GM23338 (cell line): Measurements from ENCODE around the gene TIMP4. TPM values are rescaled to one million over a fixed set of nuclear protein-coding genes. Genes with fewer than 3 reads are reported as not detected.

Experiments used
- ATAC-seq: fragments of 200-7000 bp; cut with Tn5 transposase; 3 replicates; pipeline ENCODE4 v1.9.1; 2020
- DNase-seq: peaks from one replicate; pipeline ENCODE4 v3.0.0-alpha.2; 2015; ENCODE audit warnings: low spot score
- H2AFZ ChIP-seq: fragments of 200-600 bp; sonication (generic); 2 replicates; pipeline ENCODE4 v1.8.0; 2016; ENCODE audit warnings: antibody characterized with exemption, mild to moderate bottlenecking, moderate library complexity
- H3F3A ChIP-seq: fragments of 200-600 bp; sonication (generic); replicated peaks from 2 replicates; pipeline ENCODE4 v1.8.0; 2017; ENCODE audit warnings: antibody characterized with exemption, mixed run types, low read depth
- H3K27ac ChIP-seq: fragments of 200-600 bp; sonication (generic); 2 replicates; pipeline ENCODE4 v1.6.1; 2016; ENCODE audit warnings: low read depth
- H3K27me3 ChIP-seq: fragments of 200-600 bp; sonication (generic); 2 replicates; pipeline ENCODE4 v1.8.0; 2016; ENCODE audit warnings: mild to moderate bottlenecking, mixed run types, moderate library complexity; ENCODE audit not compliant: insufficient read depth
- H3K36me3 ChIP-seq: fragments of 200-600 bp; sonication (generic); 2 replicates; pipeline ENCODE4 v1.8.0; 2016; ENCODE audit warnings: mild to moderate bottlenecking; ENCODE audit not compliant: insufficient read depth
- H3K4me1 ChIP-seq: fragments of 200-600 bp; sonication (generic); 2 replicates; pipeline ENCODE4 v1.8.0; 2016; ENCODE audit warnings: mild to moderate bottlenecking, moderate library complexity; ENCODE audit not compliant: insufficient read depth
- H3K4me2 ChIP-seq: fragments of 200-600 bp; sonication (generic); 2 replicates; pipeline ENCODE4 v1.7.1; 2017; ENCODE audit warnings: mixed run types
- H3K4me3 ChIP-seq: fragments of 200-600 bp; sonication (generic); 2 replicates; pipeline ENCODE4 v1.6.1; 2016; ENCODE audit warnings: mixed run types
- H3K79me2 ChIP-seq: fragments of 200-600 bp; sonication (generic); replicated peaks from 2 replicates; pipeline ENCODE4 v1.8.0; 2017; ENCODE audit warnings: mild to moderate bottlenecking; ENCODE audit not compliant: insufficient read depth
- H3K9me2 ChIP-seq: fragments of 200-600 bp; sonication (generic); 2 replicates; pipeline ENCODE4 v1.8.0; 2017; ENCODE audit not compliant: insufficient read depth
- H4K20me1 ChIP-seq: fragments of 200-600 bp; sonication (generic); replicated peaks from 2 replicates; pipeline ENCODE4 v1.8.0; 2017; ENCODE audit warnings: mild to moderate bottlenecking; ENCODE audit not compliant: insufficient read depth
- H3K27ac Mint-ChIP-seq: 2 replicates; pipeline ENCODE4 v1.8.0; 2020; ENCODE audit warnings: inconsistent platforms, mild to moderate bottlenecking, moderate library complexity, mixed read lengths
- H3K27me3 Mint-ChIP-seq: 3 replicates; pipeline ENCODE4 v1.8.0; 2022; ENCODE audit warnings: low read depth, mild to moderate bottlenecking, moderate library complexity, mixed read lengths, inconsistent platforms; ENCODE audit not compliant: insufficient read depth, poor library complexity
- H3K36me3 Mint-ChIP-seq: 3 replicates; pipeline ENCODE4 v1.8.0; 2021; ENCODE audit warnings: low read depth, mild to moderate bottlenecking, inconsistent platforms, moderate library complexity, mixed read lengths
- H3K4me1 Mint-ChIP-seq: 3 replicates; pipeline ENCODE4 v1.8.0; 2020; ENCODE audit warnings: mild to moderate bottlenecking, inconsistent platforms, mixed read lengths
- H3K4me3 Mint-ChIP-seq: 3 replicates; pipeline ENCODE4 v1.8.0; 2021; ENCODE audit warnings: moderate library complexity, mild to moderate bottlenecking, inconsistent platforms, mixed read lengths
- H3K9me3 Mint-ChIP-seq: 3 replicates; pipeline ENCODE4 v1.8.0; 2020; ENCODE audit warnings: moderate library complexity, mild to moderate bottlenecking, inconsistent platforms, mixed read lengths
- CREB1 ChIP-seq: fragments of 250-450 bp; sonication (Bioruptor Pico); IDR thresholded peaks from 2 replicates; pipeline ENCODE4 v1.5.0; 2020; ENCODE audit warnings: low read depth, mild to moderate bottlenecking, moderate library complexity
- CTCF ChIP-seq, 2 experiments: fragments of 200-600 bp in 1 of 2; sonication (generic) in 1 of 2; conservative IDR thresholded peaks; 2 replicates each; pipeline versions ENCODE4 v1.5.1 to v1.6.1; 2016 to 2017; ENCODE audit warnings: antibody characterized with exemption in 2 of 2, low read depth in 2 of 2, mild to moderate bottlenecking in 2 of 2, moderate library complexity in 1 of 2
- ETS1 ChIP-seq: IDR thresholded peaks from 2 replicates; pipeline ENCODE4 v1.6.1; 2016; ENCODE audit warnings: antibody characterized with exemption
- EZH2 ChIP-seq: fragments of 200-600 bp; sonication (generic); IDR thresholded peaks from one replicate; pipeline ENCODE4 v1.8.0; 2017; ENCODE audit warnings: antibody characterized with exemption, mild to moderate bottlenecking, low read depth; ENCODE audit not compliant: unreplicated experiment
- EZH2phosphoT487 ChIP-seq: fragments of 200-600 bp; sonication (generic); IDR thresholded peaks from one replicate; pipeline ENCODE4 v1.8.1; 2018; ENCODE audit warnings: antibody characterized with exemption; ENCODE audit not compliant: unreplicated experiment
- JUNB ChIP-seq: IDR thresholded peaks from one replicate; pipeline ENCODE4 v1.6.1; 2016; ENCODE audit warnings: antibody characterized with exemption; ENCODE audit not compliant: unreplicated experiment
- NANOG ChIP-seq: IDR thresholded peaks from 2 replicates; pipeline ENCODE4 v1.6.1; 2016; ENCODE audit warnings: antibody characterized with exemption, borderline replicate concordance
- POLR2AphosphoS5 ChIP-seq: IDR thresholded peaks from 2 replicates; pipeline ENCODE4 v1.6.1; 2016; ENCODE audit warnings: antibody characterized with exemption, low read depth
- REST ChIP-seq: IDR thresholded peaks from one replicate; pipeline ENCODE4 v1.6.1; 2018; ENCODE audit warnings: antibody characterized with exemption; ENCODE audit not compliant: unreplicated experiment
- STAT1 ChIP-seq: IDR thresholded peaks from one replicate; pipeline ENCODE4 v1.6.1; 2016; ENCODE audit warnings: antibody characterized with exemption; ENCODE audit not compliant: unreplicated experiment
- ZNF114 ChIP-seq: fragments of 250-450 bp; sonication (Bioruptor Pico); IDR thresholded peaks from 2 replicates; pipeline ENCODE4 v1.5.0; 2020; ENCODE audit warnings: mild to moderate bottlenecking, moderate library complexity
- ZNF331 ChIP-seq: fragments of 250-450 bp; sonication (Bioruptor Pico); IDR thresholded peaks from 2 replicates; pipeline ENCODE4 v1.5.0; 2020; ENCODE audit warnings: low read depth, mild to moderate bottlenecking, moderate library complexity
- polyA plus RNA-seq: library from polyadenylated mRNA; unstranded; fragments of >200 nt; fragmentation: Nextera tagmentation; extraction: Ambion mirVana; gene quantifications from 2 replicates; pipeline ENCODE4 v1.2.1, GENCODE V29; 2016
- total RNA-seq: library from RNA; depleted of rRNA; stranded (reverse); fragments of >200 nt; shearing (Covaris generic); gene quantifications from 2 replicates; pipeline ENCODE4 v1.2.3, GENCODE V29; 2014
- TF ChIP-seq, protein P1 (sequence below): fragments of 250-450 bp; sonication (Bioruptor Pico); IDR thresholded peaks from 2 replicates; pipeline ENCODE4 v1.5.0; 2020; ENCODE audit warnings: mild to moderate bottlenecking, moderate library complexity

The TIMP4 gene
- total and polyA plus RNA-seq, 2 experiments from 2014 or later, result 6.7 to 11.1 TPM

DNA sequence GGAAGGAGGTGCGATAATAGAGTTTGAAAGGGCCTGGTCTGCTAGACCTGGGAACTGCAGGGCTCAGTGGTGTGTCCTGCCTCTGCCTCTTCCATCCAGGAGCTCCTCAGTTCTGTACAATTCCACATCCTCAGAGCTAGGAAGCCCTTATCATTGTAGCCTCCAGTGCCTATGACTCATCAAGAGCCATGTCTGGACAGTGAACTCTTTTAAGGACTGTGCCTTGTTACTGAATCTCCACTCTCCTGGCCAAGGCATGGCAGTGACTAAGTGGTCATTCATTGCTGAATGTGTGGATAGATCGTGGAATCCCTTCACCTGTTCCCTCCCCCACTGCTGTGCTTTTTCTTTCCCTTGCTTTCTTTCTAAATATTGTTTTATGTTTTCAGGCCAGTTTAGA lies 2.9 kb downstream of the TIMP4 start:
- peaks cover 3% of the 10 kb centered on the region for H3K27me3 Mint-ChIP-seq
- no peaks in the 10 kb centered on the region for H3K79me2 ChIP-seq
- no peaks in the 10 kb centered on the region for H3K9me3 Mint-ChIP-seq
- H3K27me3 ChIP-seq, result no peaks in the 10 kb centered on the region
- H3K9me2 ChIP-seq, result no peaks in the 10 kb centered on the region
- H3K36me3 Mint-ChIP-seq, result peaks cover 33% of the 10 kb centered on the region
- no peaks in the 10 kb centered on the region; the same call in 1 of the 2 replicates for H3K36me3 ChIP-seq
- TF ChIP-seq JUNB (no peak), EZH2phosphoT487 (no peak), STAT1 (no peak), NANOG (no peak), ETS1 (no peak), ZNF114 (no peak), REST (no peak), CTCF (conservative IDR thresholded peaks at IDR 0.05; ENCODE audit: low read depth in 2 of 2) (no peak), ZNF331 (CRISPR knock-in tag) (no peak), CREB1 (CRISPR knock-in tag) (no peak), POLR2AphosphoS5 (no peak), EZH2 (no peak)
- TF ChIP-seq, protein P1, sequence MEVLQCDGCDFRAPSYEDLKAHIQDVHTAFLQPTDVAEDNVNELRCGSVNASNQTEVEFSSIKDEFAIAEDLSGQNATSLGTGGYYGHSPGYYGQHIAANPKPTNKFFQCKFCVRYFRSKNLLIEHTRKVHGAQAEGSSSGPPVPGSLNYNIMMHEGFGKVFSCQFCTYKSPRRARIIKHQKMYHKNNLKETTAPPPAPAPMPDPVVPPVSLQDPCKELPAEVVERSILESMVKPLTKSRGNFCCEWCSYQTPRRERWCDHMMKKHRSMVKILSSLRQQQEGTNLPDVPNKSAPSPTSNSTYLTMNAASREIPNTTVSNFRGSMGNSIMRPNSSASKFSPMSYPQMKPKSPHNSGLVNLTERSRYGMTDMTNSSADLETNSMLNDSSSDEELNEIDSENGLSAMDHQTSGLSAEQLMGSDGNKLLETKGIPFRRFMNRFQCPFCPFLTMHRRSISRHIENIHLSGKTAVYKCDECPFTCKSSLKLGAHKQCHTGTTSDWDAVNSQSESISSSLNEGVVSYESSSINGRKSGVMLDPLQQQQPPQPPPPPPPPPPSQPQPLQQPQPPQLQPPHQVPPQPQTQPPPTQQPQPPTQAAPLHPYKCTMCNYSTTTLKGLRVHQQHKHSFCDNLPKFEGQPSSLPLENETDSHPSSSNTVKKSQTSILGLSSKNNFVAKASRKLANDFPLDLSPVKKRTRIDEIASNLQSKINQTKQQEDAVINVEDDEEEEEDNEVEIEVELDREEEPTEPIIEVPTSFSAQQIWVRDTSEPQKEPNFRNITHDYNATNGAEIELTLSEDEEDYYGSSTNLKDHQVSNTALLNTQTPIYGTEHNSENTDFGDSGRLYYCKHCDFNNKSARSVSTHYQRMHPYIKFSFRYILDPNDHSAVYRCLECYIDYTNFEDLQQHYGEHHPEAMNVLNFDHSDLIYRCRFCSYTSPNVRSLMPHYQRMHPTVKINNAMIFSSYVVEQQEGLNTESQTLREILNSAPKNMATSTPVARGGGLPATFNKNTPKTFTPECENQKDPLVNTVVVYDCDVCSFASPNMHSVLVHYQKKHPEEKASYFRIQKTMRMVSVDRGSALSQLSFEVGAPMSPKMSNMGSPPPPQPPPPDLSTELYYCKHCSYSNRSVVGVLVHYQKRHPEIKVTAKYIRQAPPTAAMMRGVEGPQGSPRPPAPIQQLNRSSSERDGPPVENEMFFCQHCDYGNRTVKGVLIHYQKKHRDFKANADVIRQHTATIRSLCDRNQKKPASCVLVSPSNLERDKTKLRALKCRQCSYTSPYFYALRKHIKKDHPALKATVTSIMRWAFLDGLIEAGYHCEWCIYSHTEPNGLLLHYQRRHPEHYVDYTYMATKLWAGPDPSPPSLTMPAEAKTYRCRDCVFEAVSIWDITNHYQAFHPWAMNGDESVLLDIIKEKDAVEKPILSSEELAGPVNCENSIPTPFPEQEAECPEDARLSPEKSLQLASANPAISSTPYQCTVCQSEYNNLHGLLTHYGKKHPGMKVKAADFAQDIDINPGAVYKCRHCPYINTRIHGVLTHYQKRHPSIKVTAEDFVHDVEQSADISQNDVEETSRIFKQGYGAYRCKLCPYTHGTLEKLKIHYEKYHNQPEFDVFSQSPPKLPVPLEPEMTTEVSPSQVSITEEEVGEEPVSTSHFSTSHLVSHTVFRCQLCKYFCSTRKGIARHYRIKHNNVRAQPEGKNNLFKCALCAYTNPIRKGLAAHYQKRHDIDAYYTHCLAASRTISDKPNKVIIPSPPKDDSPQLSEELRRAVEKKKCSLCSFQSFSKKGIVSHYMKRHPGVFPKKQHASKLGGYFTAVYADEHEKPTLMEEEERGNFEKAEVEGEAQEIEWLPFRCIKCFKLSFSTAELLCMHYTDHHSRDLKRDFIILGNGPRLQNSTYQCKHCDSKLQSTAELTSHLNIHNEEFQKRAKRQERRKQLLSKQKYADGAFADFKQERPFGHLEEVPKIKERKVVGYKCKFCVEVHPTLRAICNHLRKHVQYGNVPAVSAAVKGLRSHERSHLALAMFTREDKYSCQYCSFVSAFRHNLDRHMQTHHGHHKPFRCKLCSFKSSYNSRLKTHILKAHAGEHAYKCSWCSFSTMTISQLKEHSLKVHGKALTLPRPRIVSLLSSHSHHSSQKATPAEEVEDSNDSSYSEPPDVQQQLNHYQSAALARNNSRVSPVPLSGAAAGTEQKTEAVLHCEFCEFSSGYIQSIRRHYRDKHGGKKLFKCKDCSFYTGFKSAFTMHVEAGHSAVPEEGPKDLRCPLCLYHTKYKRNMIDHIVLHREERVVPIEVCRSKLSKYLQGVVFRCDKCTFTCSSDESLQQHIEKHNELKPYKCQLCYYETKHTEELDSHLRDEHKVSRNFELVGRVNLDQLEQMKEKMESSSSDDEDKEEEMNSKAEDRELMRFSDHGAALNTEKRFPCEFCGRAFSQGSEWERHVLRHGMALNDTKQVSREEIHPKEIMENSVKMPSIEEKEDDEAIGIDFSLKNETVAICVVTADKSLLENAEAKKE (CRISPR knock-in tag), result no peak
- H3F3A ChIP-seq, result peaks cover 5% of the 10 kb centered on the region
- peaks cover 38% of the 10 kb centered on the region for H3K4me1 Mint-ChIP-seq
- H3K27ac ChIP-seq, result no peak overlapping the region
- DNase-seq, result no peak
- H3K4me2 ChIP-seq, result no peak overlapping the region
- H3K4me1 ChIP-seq, result peaks cover 19% of the 10 kb centered on the region
- no peak overlapping the region for H3K4me3 Mint-ChIP-seq
- no peak overlapping the region for H3K4me3 ChIP-seq
- no peak overlapping the region; the same call in 1 of the 2 replicates for H3K27ac Mint-ChIP-seq
- no peaks in the 10 kb centered on the region for H4K20me1 ChIP-seq
- no peak overlapping the region for H2AFZ ChIP-seq
- no peak for ATAC-seq
